Measurements from ENCODE around the gene SEPTIN7.

The SEPTIN7 gene

DNA sequence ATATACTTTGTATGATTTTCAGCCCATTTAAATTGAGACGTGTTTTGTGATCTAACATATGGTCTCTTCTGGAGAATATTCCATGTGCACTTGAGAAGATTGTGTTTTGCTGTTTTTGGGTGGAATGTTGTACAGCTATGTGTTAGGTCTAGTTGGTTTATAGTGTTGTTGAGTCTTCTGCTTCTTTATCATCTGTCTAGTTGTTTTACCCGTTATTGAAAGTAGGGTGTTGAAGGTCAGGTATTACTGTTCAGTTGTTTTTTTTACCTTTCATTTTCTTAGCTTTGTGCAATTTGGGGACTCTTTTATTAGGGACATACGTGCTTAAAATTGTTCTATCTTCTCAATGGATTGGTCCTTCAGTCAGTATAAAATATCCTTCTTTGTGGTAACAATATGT, 18.5 kb downstream of the SEPTIN7 start:
- Histone ChIP-seq H2AFZ (ENCODE audit: low read depth, low read length, severe bottlenecking) (no peak overlapping the region), H3K9me2 (replicated peaks; ENCODE audit: insufficient read depth, low read length) (no peaks in the 10 kb centered on the region), H3K4me3 (ENCODE audit: insufficient read depth, low read length, poor library complexity, severe bottlenecking) (no peak overlapping the region), H3K27ac (ENCODE audit: low read depth, low read length) (no peak overlapping the region), H3K27me3 (ENCODE audit: low read length) (no peaks in the 10 kb centered on the region), H3K36me3 (ENCODE audit: low read length) (no peaks in the 10 kb centered on the region), H3F3A (ENCODE audit: insufficient read depth) (no peaks in the 10 kb centered on the region), H3K79me2 (ENCODE audit: insufficient read depth, low read length) (peaks cover 100% of the 10 kb centered on the region), H3K9ac (ENCODE audit: low read length) (no peak overlapping the region), H4K20me1 (ENCODE audit: low read depth, low read length) (peaks cover 78% of the 10 kb centered on the region), H3K9me3 (ENCODE audit: insufficient read depth, low read length) (no peaks in the 10 kb centered on the region), H3K4me2 (ENCODE audit: low read depth, low read length, poor library complexity, severe bottlenecking) (no peak overlapping the region)
- no peak for TF ChIP-seq EZH2phosphoT487 (conservative IDR thresholded peaks at IDR 0.05; ENCODE audit: low read length)
- no peak for TF ChIP-seq CTCF (IDR thresholded peaks at IDR 0.05; ENCODE audit: insufficient read depth, low read length, poor library complexity, severe bottlenecking)

DNA sequence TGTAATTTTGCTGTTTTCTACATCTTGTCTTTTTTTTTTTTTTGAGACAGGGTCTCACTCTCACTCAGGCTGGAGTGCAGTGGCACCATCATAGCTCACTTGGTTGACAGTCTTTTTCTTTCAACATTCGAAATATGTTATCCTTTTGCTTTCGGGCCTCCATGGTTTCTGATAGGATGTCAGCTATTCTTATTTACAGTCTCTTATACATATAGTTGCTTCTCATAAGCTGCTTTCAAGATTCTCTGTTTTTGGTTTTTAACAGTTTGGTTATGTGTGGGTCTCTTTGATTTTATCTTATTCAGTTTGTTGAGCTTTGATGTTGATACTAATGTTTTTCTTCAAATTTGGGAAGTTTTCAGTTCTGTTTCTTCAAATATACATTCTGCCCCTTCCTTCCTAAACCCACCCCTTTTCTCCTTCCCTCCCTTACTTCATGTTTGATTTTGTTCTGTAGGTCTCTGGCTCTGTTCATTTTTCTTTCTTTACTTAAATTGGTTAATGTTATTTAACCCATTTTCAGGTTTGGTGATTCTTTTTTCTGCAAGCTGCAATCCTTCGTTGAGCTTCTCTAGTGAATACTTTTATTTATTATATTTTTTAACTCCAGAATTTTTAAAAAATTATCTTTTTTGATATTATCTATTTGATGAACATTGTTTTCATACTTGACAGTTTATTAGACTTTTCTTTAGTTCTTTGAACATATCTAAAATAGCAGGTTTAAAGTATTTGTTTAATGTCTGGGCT, 19.3 kb downstream of the SEPTIN7 start:
- no peak overlapping the region for H3K27ac ChIP-seq (ENCODE audit: low read depth, low read length)
- H3K9ac ChIP-seq (ENCODE audit: low read length): no peak overlapping the region
- H3K27me3 ChIP-seq (ENCODE audit: low read length): no peaks in the 10 kb centered on the region
- no peaks in the 10 kb centered on the region for H3F3A ChIP-seq (ENCODE audit: insufficient read depth)
- H3K4me3 ChIP-seq (ENCODE audit: insufficient read depth, low read length, poor library complexity, severe bottlenecking): no peak overlapping the region
- peaks cover 80% of the 10 kb centered on the region for H4K20me1 ChIP-seq (ENCODE audit: low read depth, low read length)
- TF ChIP-seq EZH2phosphoT487 (conservative IDR thresholded peaks at IDR 0.05; ENCODE audit: low read length) (no peak), CTCF (IDR thresholded peaks at IDR 0.05; ENCODE audit: insufficient read depth, low read length, poor library complexity, severe bottlenecking) (no peak)
- no peaks in the 10 kb centered on the region for H3K9me3 ChIP-seq (ENCODE audit: insufficient read depth, low read length)
- no peak overlapping the region for H2AFZ ChIP-seq (ENCODE audit: low read depth, low read length, severe bottlenecking)
- H3K4me2 ChIP-seq (ENCODE audit: low read depth, low read length, poor library complexity, severe bottlenecking): no peak overlapping the region
- no peaks in the 10 kb centered on the region for H3K36me3 ChIP-seq (ENCODE audit: low read length)
- H3K79me2 ChIP-seq (ENCODE audit: insufficient read depth, low read length): peaks cover 100% of the 10 kb centered on the region
- no peaks in the 10 kb centered on the region for H3K9me2 ChIP-seq (replicated peaks; ENCODE audit: insufficient read depth, low read length)

GRCh38 chr7:35820858-35821257, 20.0 kb downstream of the SEPTIN7 start:
- Histone ChIP-seq H3K9me3 (ENCODE audit: insufficient read depth, low read length) (no peaks in the 10 kb centered on the region), H2AFZ (ENCODE audit: low read depth, low read length, severe bottlenecking) (no peak overlapping the region), H3K36me3 (ENCODE audit: low read length) (no peaks in the 10 kb centered on the region), H3K4me3 (ENCODE audit: insufficient read depth, low read length, poor library complexity, severe bottlenecking) (no peak overlapping the region), H4K20me1 (ENCODE audit: low read depth, low read length) (peaks cover 80% of the 10 kb centered on the region), H3K27me3 (ENCODE audit: low read length) (no peaks in the 10 kb centered on the region), H3K79me2 (ENCODE audit: insufficient read depth, low read length) (peaks cover 100% of the 10 kb centered on the region), H3F3A (ENCODE audit: insufficient read depth) (peaks cover 4% of the 10 kb centered on the region; the same call in 1 of the 2 replicates), H3K9ac (ENCODE audit: low read length) (no peak overlapping the region), H3K9me2 (replicated peaks; ENCODE audit: insufficient read depth, low read length) (no peaks in the 10 kb centered on the region), H3K4me2 (ENCODE audit: low read depth, low read length, poor library complexity, severe bottlenecking) (no peak overlapping the region), H3K27ac (ENCODE audit: low read depth, low read length) (no peak overlapping the region)
- no peak for TF ChIP-seq CTCF (IDR thresholded peaks at IDR 0.05; ENCODE audit: insufficient read depth, low read length, poor library complexity, severe bottlenecking)
- no peak for TF ChIP-seq EZH2phosphoT487 (conservative IDR thresholded peaks at IDR 0.05; ENCODE audit: low read length)

Measured in SU-DHL-6 (cell line).